ENCODE results near the gene IPO5. TPM values are rescaled to one million over a fixed set of nuclear protein-coding genes. Genes with fewer than 3 reads are reported as not detected.

IPO5 gene
- total and polyA plus RNA-seq, 2 of the 4 experiments (the other 2 are of a cell fraction) = 89.2 to 270 TPM

DNA sequence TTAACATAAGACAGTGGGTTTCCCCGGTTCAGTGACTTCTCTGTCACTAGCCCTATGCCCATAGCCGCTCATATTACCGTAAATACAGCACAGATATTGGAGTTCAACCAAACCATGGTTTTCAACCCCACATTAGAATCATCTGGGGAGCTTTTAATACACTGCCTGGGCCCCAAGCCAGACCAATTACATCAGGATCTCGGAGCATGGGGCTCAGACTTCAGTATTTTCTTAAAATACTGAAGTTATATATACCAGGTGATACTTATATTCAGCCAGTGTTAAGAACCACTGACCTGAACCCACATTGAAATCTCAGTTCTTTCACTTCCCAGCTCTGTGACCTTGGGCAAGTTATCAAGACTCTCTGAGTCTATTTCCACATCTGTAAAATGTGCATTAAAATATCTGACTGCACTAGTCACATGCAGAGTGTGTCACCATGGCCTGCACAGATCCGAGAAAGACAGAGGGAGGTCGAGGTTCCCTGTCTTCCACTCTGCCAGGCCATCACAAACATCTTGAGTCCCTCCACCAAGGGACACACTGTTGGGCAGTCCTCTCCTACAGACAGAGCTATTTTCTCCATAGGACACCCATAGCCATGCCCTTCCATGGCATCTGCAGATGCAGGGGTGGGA lies 32.2 kb upstream of the IPO5 start:
- ATAC-seq (ENCODE audit: low read depth) (no peak; the same call in 1 of the 2 replicates), DNase-seq (peak; percentile 12)
- H3K36me3 ChIP-seq (ENCODE audit: control insufficient read depth, insufficient read depth, low read length) = no peaks in the 10 kb centered on the region
- H3K23ac ChIP-seq (ENCODE audit: low read depth, low read length) = no peak overlapping the region
- ChIA-PET CTCF (interaction anchor here (0.6 to 1.2 kb wide), 2 partner anchors 10 to 80 kb away, joined by 3 read pairs; no protein-coding TSS in a partner anchor), POLR2A (ENCODE audit: unreplicated experiment) (no interaction called here)
- no peak overlapping the region for H3K18ac ChIP-seq (ENCODE audit: low read depth, low read length)
- H4K20me1 ChIP-seq (ENCODE audit: insufficient read depth, low read length) = no peaks in the 10 kb centered on the region
- no peak overlapping the region for H4K91ac ChIP-seq (ENCODE audit: insufficient read depth, low read depth, low read length)
- BruUV-seq (replicated peaks) = no TSS peak
- H4K8ac ChIP-seq (ENCODE audit: low read depth in 2 of 2, low read length in 2 of 2) = no peak overlapping the region
- H2BK20ac ChIP-seq (ENCODE audit: low read depth, low read length) = no peak overlapping the region
- H3K79me1 ChIP-seq (ENCODE audit: low read depth in 1 of 2, low read length in 2 of 2) = no peaks in the 10 kb centered on the region
- no peak overlapping the region for H3K4me2 ChIP-seq (ENCODE audit: low read depth, low read length)
- no peaks in the 10 kb centered on the region for H3K27me3 ChIP-seq (ENCODE audit: control insufficient read depth, insufficient read depth, low read length)
- no peak for TF ChIP-seq SMC3 (IDR thresholded peaks at IDR 0.05; ENCODE audit: low read depth, low read length)
- no peak for TF ChIP-seq MAZ (IDR thresholded peaks at IDR 0.05; ENCODE audit: borderline replicate concordance, low read depth, low read length)
- TF ChIP-seq CEBPB (IDR thresholded peaks at IDR 0.05; ENCODE audit: low read depth, low read length) = no peak
- no peak overlapping the region for H3K27ac ChIP-seq (ENCODE audit: insufficient read depth, low read length)
- H3K56ac ChIP-seq (ENCODE audit: extremely low read depth, insufficient read depth, low read length) = no peak overlapping the region
- H2BK120ac ChIP-seq (ENCODE audit: low read depth, low read length) = no peak overlapping the region
- H2BK5ac ChIP-seq (ENCODE audit: low read depth, low read length, poor library complexity, severe bottlenecking) = no peak overlapping the region
- no peak overlapping the region for H2AK9ac ChIP-seq (replicated peaks; ENCODE audit: low read depth, low read length, poor library complexity)
- no peak overlapping the region for H3K14ac ChIP-seq (replicated peaks; ENCODE audit: low read depth, low read length)
- H4K5ac ChIP-seq (ENCODE audit: low read depth, low read length) = no peak overlapping the region
- intact Hi-C loops (cut with micrococcal nuclease) = no loop called here
- no peak overlapping the region for H3K4me3 ChIP-seq (ENCODE audit: insufficient read depth, low read depth, low read length)
- WGBS, 2 experiments (ENCODE audit: extremely low coverage in 2 of 2, insufficient read length in 1 of 2) = 87% methylated on average over 3 of the region's 6 CpGs; no CpG with 5 or more reads in 1 of the 2 experiments
- peak overlapping the region; percentile 25 for H2AFZ ChIP-seq (replicated peaks; ENCODE audit: low read length, poor library complexity)
- H2BK15ac ChIP-seq (ENCODE audit: low read depth, low read length) = no peak overlapping the region
- dilution Hi-C loops (cut with HindIII; ENCODE audit: low sequenced_read_pairs, unreplicated experiment) = no loop called here
- no peak overlapping the region for H3K4ac ChIP-seq (ENCODE audit: low read depth, low read length)
- no peaks in the 10 kb centered on the region for H3K9me3 ChIP-seq (ENCODE audit: control insufficient read depth, insufficient read depth, low read length)
- H3K9ac ChIP-seq (ENCODE audit: low read depth, low read length) = no peak overlapping the region
- H2AK5ac ChIP-seq (ENCODE audit: low read depth, low read length) = no peak overlapping the region
- in situ Hi-C loops (cut with MboI; ENCODE audit: low sequenced_read_pairs) = no loop called here
- H3K4me1 ChIP-seq (ENCODE audit: control insufficient read depth, insufficient read depth, low read length) = no peaks in the 10 kb centered on the region
- H3K9me1 ChIP-seq (ENCODE audit: insufficient read depth, low read length) = 0 out of 2 replicates have a peak, but pooled peaks cover 3% of the 10 kb centered on the region

All from IMR-90 (cell line).